ENCODE results near the gene MVB12B.

Gene MVB12B

GRCh38 chr9:126488881-126489404 is 162.3 kb downstream of the MVB12B start:
- Histone ChIP-seq H3K27ac (no peak overlapping the region), H3K4me3 (no peak overlapping the region), H3K9ac (ENCODE audit: insufficient read length) (no peak overlapping the region), H3K36me3 (ENCODE audit: insufficient read depth, low read length) (no peaks in the 10 kb centered on the region), H3K9me3 (ENCODE audit: low read depth, low read length) (no peaks in the 10 kb centered on the region)
- TF ChIP-seq POLR2AphosphoS5 (IDR thresholded peaks at IDR 0.05; ENCODE audit: borderline replicate concordance, low read depth, low read length) (no peak), EZH2 (IDR thresholded peaks at IDR 0.05) (no peak), FOXP2 (optimal IDR thresholded peaks at IDR 0.05; ENCODE audit: control extremely low read depth, extremely low read length, insufficient read depth) (no peak)
- no peak for DNase-seq (ENCODE audit: low read depth, low spot score)

- no peak overlapping the region for H3K27ac ChIP-seq
- H3K9ac ChIP-seq (ENCODE audit: insufficient read length), result no peak overlapping the region
- no peak for DNase-seq (ENCODE audit: low read depth, low spot score)
- H3K9me3 ChIP-seq (ENCODE audit: low read depth, low read length), result no peaks in the 10 kb centered on the region
- H3K36me3 ChIP-seq (ENCODE audit: insufficient read depth, low read length), result no peaks in the 10 kb centered on the region
- TF ChIP-seq POLR2AphosphoS5 (IDR thresholded peaks at IDR 0.05; ENCODE audit: borderline replicate concordance, low read depth, low read length) (no peak), FOXP2 (optimal IDR thresholded peaks at IDR 0.05; ENCODE audit: control extremely low read depth, extremely low read length, insufficient read depth) (no peak), EZH2 (IDR thresholded peaks at IDR 0.05) (no peak)
- H3K4me3 ChIP-seq, result no peak overlapping the region
Observed at GRCh38 chr9:126489581-126490213, 163.1 kb downstream of the MVB12B start.

GRCh38 chr9:126490214-126490631 is 163.6 kb downstream of the MVB12B start:
- no peak for DNase-seq (ENCODE audit: low read depth, low spot score)
- Histone ChIP-seq H3K9me3 (ENCODE audit: low read depth, low read length) (no peaks in the 10 kb centered on the region), H3K9ac (ENCODE audit: insufficient read length) (no peak overlapping the region), H3K4me3 (no peak overlapping the region), H3K27ac (no peak overlapping the region), H3K36me3 (ENCODE audit: insufficient read depth, low read length) (no peaks in the 10 kb centered on the region)
- TF ChIP-seq POLR2AphosphoS5 (IDR thresholded peaks at IDR 0.05; ENCODE audit: borderline replicate concordance, low read depth, low read length) (no peak), FOXP2 (optimal IDR thresholded peaks at IDR 0.05; ENCODE audit: control extremely low read depth, extremely low read length, insufficient read depth) (no peak), EZH2 (IDR thresholded peaks at IDR 0.05) (no peak)

DNA sequence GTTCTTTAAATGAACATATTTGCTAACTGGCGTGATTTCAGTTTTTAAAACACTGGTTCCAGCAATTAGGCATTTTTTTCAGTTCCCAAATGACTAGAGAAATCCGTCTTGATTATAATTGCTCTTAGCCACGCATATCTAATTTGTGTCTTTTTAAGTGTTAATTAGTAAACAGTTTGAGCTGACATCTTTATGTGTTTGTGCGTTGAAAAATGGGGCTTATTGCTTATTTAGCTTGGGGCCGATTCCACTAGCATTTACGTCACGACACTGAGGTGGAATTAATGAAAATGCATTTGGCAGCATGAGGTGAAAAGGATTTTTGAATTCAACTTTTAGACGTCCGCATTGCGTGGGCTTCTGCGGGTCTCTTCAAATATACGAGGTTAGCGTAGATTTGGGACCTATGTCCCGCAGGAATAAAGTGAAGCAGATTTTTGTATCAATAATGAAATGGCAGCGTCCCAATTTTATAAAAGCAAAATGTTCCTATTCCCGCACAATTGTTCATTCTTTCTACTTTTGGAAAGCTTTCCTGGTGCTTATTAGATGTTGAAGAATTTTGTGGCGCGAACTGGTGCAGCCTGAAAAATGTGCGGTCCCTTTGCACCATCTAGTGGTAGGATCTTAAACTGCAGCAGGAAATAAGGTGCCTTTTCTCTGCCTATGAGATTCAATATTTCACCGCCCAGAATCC is 164.4 kb downstream of the MVB12B start:
- no peak for TF ChIP-seq FOXP2 (optimal IDR thresholded peaks at IDR 0.05; ENCODE audit: control extremely low read depth, extremely low read length, insufficient read depth)
- no peak for TF ChIP-seq POLR2AphosphoS5 (IDR thresholded peaks at IDR 0.05; ENCODE audit: borderline replicate concordance, low read depth, low read length)
- TF ChIP-seq EZH2 (IDR thresholded peaks at IDR 0.05), result no peak
- H3K27ac ChIP-seq, result no peak overlapping the region
- no peak overlapping the region for H3K9ac ChIP-seq (ENCODE audit: insufficient read length)
- H3K4me3 ChIP-seq, result no peak overlapping the region
- H3K9me3 ChIP-seq (ENCODE audit: low read depth, low read length), result no peaks in the 10 kb centered on the region
- DNase-seq (ENCODE audit: low read depth, low spot score), result peak; percentile 53
- no peaks in the 10 kb centered on the region for H3K36me3 ChIP-seq (ENCODE audit: insufficient read depth, low read length)

DNA sequence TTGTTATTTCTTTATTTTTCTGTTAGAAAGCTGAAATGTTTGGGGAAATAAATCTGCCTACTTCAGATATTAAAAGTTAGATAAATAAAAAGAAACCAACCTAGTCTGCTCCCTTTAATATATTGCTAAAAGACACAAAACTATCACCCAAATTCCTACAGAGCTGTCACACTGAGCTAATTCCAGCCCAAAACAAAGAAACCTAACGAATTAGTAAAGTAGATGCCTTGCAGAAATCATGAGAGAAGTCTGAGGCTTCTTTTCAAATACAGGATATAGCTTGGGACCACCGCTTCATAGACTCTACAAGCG is 164.9 kb downstream of the MVB12B start:
- Histone ChIP-seq H3K4me3 (no peak overlapping the region), H3K27ac (no peak overlapping the region), H3K9ac (ENCODE audit: insufficient read length) (no peak overlapping the region), H3K36me3 (ENCODE audit: insufficient read depth, low read length) (no peaks in the 10 kb centered on the region), H3K9me3 (ENCODE audit: low read depth, low read length) (no peaks in the 10 kb centered on the region)
- DNase-seq (ENCODE audit: low read depth, low spot score), result no peak
- TF ChIP-seq FOXP2 (optimal IDR thresholded peaks at IDR 0.05; ENCODE audit: control extremely low read depth, extremely low read length, insufficient read depth), result no peak
- no peak for TF ChIP-seq POLR2AphosphoS5 (IDR thresholded peaks at IDR 0.05; ENCODE audit: borderline replicate concordance, low read depth, low read length)
- TF ChIP-seq EZH2 (IDR thresholded peaks at IDR 0.05), result no peak

DNA sequence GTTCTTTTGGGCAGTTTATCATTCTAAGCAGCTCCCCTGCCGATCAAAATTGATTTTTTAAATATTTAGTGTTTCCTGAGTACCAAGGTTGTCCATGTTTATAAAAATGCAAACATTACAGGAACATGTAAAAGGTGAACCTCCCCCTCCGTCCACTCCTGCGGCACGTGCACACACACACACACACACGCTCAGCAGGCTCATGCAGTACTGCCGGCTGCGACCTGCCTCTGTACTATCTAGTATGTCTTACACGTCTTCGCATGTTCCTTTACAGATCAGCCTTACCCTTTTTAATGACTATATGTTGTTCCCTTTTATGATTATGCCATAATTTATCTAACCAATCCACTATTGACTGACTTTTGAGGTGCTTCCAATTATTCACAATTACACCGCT is 165.3 kb downstream of the MVB12B start:
- DNase-seq (ENCODE audit: low read depth, low spot score), result no peak
- no peak overlapping the region for H3K4me3 ChIP-seq
- no peaks in the 10 kb centered on the region for H3K36me3 ChIP-seq (ENCODE audit: insufficient read depth, low read length)
- H3K9me3 ChIP-seq (ENCODE audit: low read depth, low read length), result no peaks in the 10 kb centered on the region
- no peak overlapping the region for H3K9ac ChIP-seq (ENCODE audit: insufficient read length)
- H3K27ac ChIP-seq, result no peak overlapping the region
- no peak for TF ChIP-seq FOXP2 (optimal IDR thresholded peaks at IDR 0.05; ENCODE audit: control extremely low read depth, extremely low read length, insufficient read depth)
- no peak for TF ChIP-seq EZH2 (IDR thresholded peaks at IDR 0.05)
- no peak for TF ChIP-seq POLR2AphosphoS5 (IDR thresholded peaks at IDR 0.05; ENCODE audit: borderline replicate concordance, low read depth, low read length)

DNA sequence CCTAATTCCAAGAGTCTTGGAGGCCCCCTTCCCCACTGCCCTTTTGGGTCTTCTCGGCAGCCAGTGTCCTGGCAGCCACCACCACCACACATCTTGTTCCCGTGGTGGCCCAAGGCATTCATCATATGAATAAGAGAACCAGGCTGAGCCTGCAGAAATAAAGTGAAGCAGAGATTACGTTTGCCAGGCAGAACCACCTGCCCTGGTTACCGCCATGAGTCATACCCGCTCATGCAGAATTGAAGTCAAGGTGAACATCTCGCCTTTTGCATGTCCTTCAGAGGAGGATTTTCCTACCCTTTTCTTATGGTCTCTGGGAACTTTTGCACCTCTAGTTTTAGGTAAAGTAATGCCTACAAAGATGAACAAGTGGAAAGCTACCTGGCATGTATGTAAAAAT is 167.6 kb downstream of the MVB12B start:
- no peaks in the 10 kb centered on the region for H3K36me3 ChIP-seq (ENCODE audit: insufficient read depth, low read length)
- H3K9me3 ChIP-seq (ENCODE audit: low read depth, low read length), result no peaks in the 10 kb centered on the region
- H3K4me3 ChIP-seq, result no peak overlapping the region
- H3K9ac ChIP-seq (ENCODE audit: insufficient read length), result no peak overlapping the region
- no peak overlapping the region for H3K27ac ChIP-seq
- no peak for TF ChIP-seq FOXP2 (optimal IDR thresholded peaks at IDR 0.05; ENCODE audit: control extremely low read depth, extremely low read length, insufficient read depth)
- no peak for TF ChIP-seq EZH2 (IDR thresholded peaks at IDR 0.05)
- TF ChIP-seq POLR2AphosphoS5 (IDR thresholded peaks at IDR 0.05; ENCODE audit: borderline replicate concordance, low read depth, low read length), result no peak
- DNase-seq (ENCODE audit: low read depth, low spot score), result no peak

- no peak for TF ChIP-seq POLR2AphosphoS5 (IDR thresholded peaks at IDR 0.05; ENCODE audit: borderline replicate concordance, low read depth, low read length)
- TF ChIP-seq FOXP2 (optimal IDR thresholded peaks at IDR 0.05; ENCODE audit: control extremely low read depth, extremely low read length, insufficient read depth), result no peak
- no peak for TF ChIP-seq EZH2 (IDR thresholded peaks at IDR 0.05)
- Histone ChIP-seq H3K4me3 (no peak overlapping the region), H3K36me3 (ENCODE audit: insufficient read depth, low read length) (no peaks in the 10 kb centered on the region), H3K9ac (ENCODE audit: insufficient read length) (no peak overlapping the region), H3K9me3 (ENCODE audit: low read depth, low read length) (no peaks in the 10 kb centered on the region), H3K27ac (no peak overlapping the region)
- no peak for DNase-seq (ENCODE audit: low read depth, low spot score)
Observed at GRCh38 chr9:126494746-126495145, 168.1 kb downstream of the MVB12B start.
